Esophagus (tissue), 2 donors: ENCODE measurements around the gene TEX19. TPM values are rescaled to one million over a fixed set of nuclear protein-coding genes. Genes with fewer than 3 reads are reported as not detected.

Source experiments
- H3K27ac ChIP-seq, 2 donors: one replicate each; pipeline ENCODE4 v1.5.1; 2013; ENCODE audit warnings: low read depth in 2 of 2, mild to moderate bottlenecking in 2 of 2, inconsistent platforms in 1 of 2, low read length in 1 of 2, moderate library complexity in 1 of 2
- H3K27me3 ChIP-seq, 2 donors: one replicate each; pipeline ENCODE4 v1.6.1; 2013; ENCODE audit warnings: low read length in 2 of 2, control low read depth in 1 of 2, mild to moderate bottlenecking in 1 of 2; ENCODE audit not compliant: insufficient read depth in 2 of 2, control insufficient read depth in 1 of 2
- H3K36me3 ChIP-seq, 2 donors: one replicate each; pipeline ENCODE4 v1.6.1; 2013; ENCODE audit warnings: low read length in 1 of 2; ENCODE audit not compliant: control insufficient read depth in 2 of 2, insufficient read depth in 2 of 2
- H3K4me1 ChIP-seq, 2 donors: one replicate each; pipeline ENCODE4 v1.6.1; 2013; ENCODE audit warnings: low read length in 1 of 2; ENCODE audit not compliant: control insufficient read depth in 2 of 2, insufficient read depth in 2 of 2
- H3K4me3 ChIP-seq, 2 donors: one replicate each; pipeline ENCODE4 v1.5.1; 2013; ENCODE audit warnings: low read length in 2 of 2, mild to moderate bottlenecking in 2 of 2, low read depth in 1 of 2, moderate library complexity in 1 of 2
- H3K9me3 ChIP-seq, 2 donors: one replicate each; pipeline ENCODE4 v1.6.1; 2013; ENCODE audit warnings: mild to moderate bottlenecking in 2 of 2, low read depth in 1 of 2, low read length in 1 of 2, moderate library complexity in 1 of 2; ENCODE audit not compliant: control insufficient read depth in 2 of 2, insufficient read depth in 1 of 2
- WGBS, 2 donors: extraction: QIAGEN DNeasy Blood & Tissue Kit; methylation state at CpG; one replicate each; pipeline ENCODE4 v1.1.7; 2013; 5-methylcytosine and 5-hydroxymethylcytosine counted together
- polyA plus RNA-seq, 2 donors: library from polyadenylated mRNA; stranded (reverse); fragments of 200-250 nt; gene quantifications; one replicate each; pipeline ENCODE4 v1.2.3, GENCODE V29; 2013
- donor health status: healthy with polysubstance abuse.
- donor health status: Bipolar disorder and iron deficiency.

The TEX19 gene
- polyA plus RNA-seq, 2 donors = 0.01 TPM; not detected in 1

- H3K27ac ChIP-seq = no peak overlapping the region
- H3K9me3 ChIP-seq = no peaks in the 10 kb centered on the region
- H3K27me3 ChIP-seq = no peaks in the 10 kb centered on the region
- no peak overlapping the region for H3K4me3 ChIP-seq
- H3K4me1 ChIP-seq = peaks cover 0 to 4% of the 10 kb centered on the region in 2 donors
- WGBS, 2 donors = 63 to 70% methylated on average over 9 of the region's 9 CpGs
- H3K36me3 ChIP-seq = no peaks in the 10 kb centered on the region
Measured at GRCh38 chr17:82348434-82348833, 10.6 kb upstream of the TEX19 start.

- H3K4me3 ChIP-seq = no peak overlapping the region
- H3K36me3 ChIP-seq = no peaks in the 10 kb centered on the region
- WGBS, 2 donors = 73% methylated on average over 11 of the region's 11 CpGs
Measured at GRCh38 chr17:82348866-82349265, 10.2 kb upstream of the TEX19 start.

GRCh38 chr17:82349287-82349701 is 9.8 kb upstream of the TEX19 start:
- Histone ChIP-seq H3K4me1 (peaks cover 0 to 4% of the 10 kb centered on the region in 2 donors), H3K27me3 (no peaks in the 10 kb centered on the region), H3K4me3 (no peak overlapping the region), H3K27ac (no peak overlapping the region), H3K36me3 (no peaks in the 10 kb centered on the region), H3K9me3 (no peaks in the 10 kb centered on the region)
- 48 to 58% methylated on average over 11 of the region's 11 CpGs for WGBS, 2 donors

More at GRCh38 chr17:82348866-82349265, 10.2 kb upstream of the TEX19 start:
- H3K9me3 ChIP-seq = no peaks in the 10 kb centered on the region
- H3K27me3 ChIP-seq = no peaks in the 10 kb centered on the region
- no peak overlapping the region for H3K27ac ChIP-seq
- H3K4me1 ChIP-seq = peaks cover 0 to 4% of the 10 kb centered on the region in 2 donors

- Histone ChIP-seq H3K4me1 (peaks cover 0 to 5% of the 10 kb centered on the region in 2 donors), H3K9me3 (no peaks in the 10 kb centered on the region), H3K27me3 (no peaks in the 10 kb centered on the region), H3K4me3 (no peak overlapping the region), H3K27ac (no peak overlapping the region), H3K36me3 (no peaks in the 10 kb centered on the region)
- WGBS, 2 donors = 79% methylated on average over 28 of the region's 28 CpGs
Measured at GRCh38 chr17:82350182-82351030, 8.6 kb upstream of the TEX19 start.

- WGBS, 2 donors = 52 to 53% methylated on average over 21 of the region's 21 CpGs
- Histone ChIP-seq H3K9me3 (no peaks in the 10 kb centered on the region), H3K27ac (no peak overlapping the region), H3K4me3 (no peak overlapping the region), H3K4me1 (peaks cover 0 to 7% of the 10 kb centered on the region in 2 donors), H3K36me3 (no peaks in the 10 kb centered on the region), H3K27me3 (no peaks in the 10 kb centered on the region)
Measured at GRCh38 chr17:82351254-82351712, 7.8 kb upstream of the TEX19 start.

- H3K27ac ChIP-seq = no peak overlapping the region
- H3K4me3 ChIP-seq = no peak overlapping the region
- no peaks in the 10 kb centered on the region for H3K9me3 ChIP-seq
- no peaks in the 10 kb centered on the region for H3K36me3 ChIP-seq
- no peaks in the 10 kb centered on the region for H3K27me3 ChIP-seq
- peaks cover 0 to 10% of the 10 kb centered on the region in 2 donors for H3K4me1 ChIP-seq
- 33 to 35% methylated on average over 26 of the region's 26 CpGs for WGBS, 2 donors
Measured at GRCh38 chr17:82351713-82352488, 7.1 kb upstream of the TEX19 start.

- Histone ChIP-seq H3K4me1 (peaks cover 0 to 10% of the 10 kb centered on the region in 2 donors), H3K36me3 (no peaks in the 10 kb centered on the region), H3K27ac (no peak overlapping the region), H3K4me3 (no peak overlapping the region), H3K27me3 (no peaks in the 10 kb centered on the region), H3K9me3 (no peaks in the 10 kb centered on the region)
- WGBS, 2 donors = 80% methylated on average over 8 of the region's 8 CpGs
Measured at GRCh38 chr17:82353484-82353883, 5.6 kb upstream of the TEX19 start.

GRCh38 chr17:82354804-82355308 is 4.2 kb upstream of the TEX19 start:
- peaks cover 0 to 10% of the 10 kb centered on the region in 2 donors for H3K4me1 ChIP-seq
- no peaks in the 10 kb centered on the region for H3K27me3 ChIP-seq
- H3K9me3 ChIP-seq = no peaks in the 10 kb centered on the region
- no peak overlapping the region for H3K4me3 ChIP-seq
- no peaks in the 10 kb centered on the region for H3K36me3 ChIP-seq
- 87 to 90% methylated on average over 7 of the region's 7 CpGs for WGBS, 2 donors
- H3K27ac ChIP-seq = no peak overlapping the region

- no peaks in the 10 kb centered on the region for H3K9me3 ChIP-seq
- H3K4me1 ChIP-seq = peaks cover 0 to 10% of the 10 kb centered on the region in 2 donors
- H3K36me3 ChIP-seq = no peaks in the 10 kb centered on the region
- H3K27me3 ChIP-seq = no peaks in the 10 kb centered on the region
- H3K4me3 ChIP-seq = no peak overlapping the region
- WGBS, 2 donors = 45 to 54% methylated on average over 11 of the region's 11 CpGs
- H3K27ac ChIP-seq = no peak overlapping the region
Measured at GRCh38 chr17:82355770-82356427, 3.1 kb upstream of the TEX19 start.
